Fibroblast of upper back skin (primary cell): Measurements from ENCODE around the gene OPRL1.
"Not testable (repeated sequence)": the region's sequence is repeated elsewhere in the genome, so short reads cannot be mapped to it uniquely, and the experiment has no call there.

Experiments
- DNase-seq: peaks from one replicate; pipeline ENCODE4 v3.0.0-alpha.2; 2013

Gene OPRL1

GRCh38 chr20:64106435-64106961, 26.6 kb downstream of the OPRL1 start:
- DNase-seq: no peak

GRCh38 chr20:64106981-64107735, 27.3 kb downstream of the OPRL1 start, which contains the start of gene NPBWR2:
NPBWR2 (minus strand) TSS chr20:64107565; CDS start chr20:64106831, 734 bp downstream.
- no peak for DNase-seq

GRCh38 chr20:64107736-64108457, 28.0 kb downstream of the OPRL1 start:
- DNase-seq: no peak

- no peak for DNase-seq
Measured at GRCh38 chr20:64108731-64109681, 29.1 kb downstream of the OPRL1 start.

GRCh38 chr20:64109831-64110391, 30.0 kb downstream of the OPRL1 start:
- no peak for DNase-seq

GRCh38 chr20:64110411-64111068, 30.7 kb downstream of the OPRL1 start:
- DNase-seq: no peak

GRCh38 chr20:64111841-64112641, 32.2 kb downstream of the OPRL1 start:
- no peak for DNase-seq

GRCh38 chr20:64112691-64113443, 33.0 kb downstream of the OPRL1 start:
- DNase-seq: no peak

- no peak for DNase-seq
Measured at GRCh38 chr20:64113444-64113775, 33.5 kb downstream of the OPRL1 start.

GRCh38 chr20:64113796-64114355, 34.0 kb downstream of the OPRL1 start:
- no peak for DNase-seq

- DNase-seq: no peak
Measured at GRCh38 chr20:64114356-64114971, 34.6 kb downstream of the OPRL1 start.

GRCh38 chr20:64115171-64115911, 35.5 kb downstream of the OPRL1 start:
- no peak for DNase-seq

- no peak for DNase-seq
Measured at GRCh38 chr20:64116016-64116415, 36.1 kb downstream of the OPRL1 start.

GRCh38 chr20:64116541-64117431, 36.9 kb downstream of the OPRL1 start:
- DNase-seq: no peak

GRCh38 chr20:64117432-64117777, 37.5 kb downstream of the OPRL1 start:
- DNase-seq: not testable (repeated sequence)

- DNase-seq: no peak
Measured at GRCh38 chr20:64119301-64119680, 39.4 kb downstream of the OPRL1 start.

GRCh38 chr20:64119681-64120341, 39.9 kb downstream of the OPRL1 start:
- DNase-seq: no peak
